ENCODE measurements around the gene P2RY6. TPM values are rescaled to one million over a fixed set of nuclear protein-coding genes. Genes with fewer than 3 reads are reported as not detected.

Gene P2RY6
- total RNA-seq, 3 donors from 2014 or later, result 1.9 to 4.3 (median 2.8) TPM

DNA sequence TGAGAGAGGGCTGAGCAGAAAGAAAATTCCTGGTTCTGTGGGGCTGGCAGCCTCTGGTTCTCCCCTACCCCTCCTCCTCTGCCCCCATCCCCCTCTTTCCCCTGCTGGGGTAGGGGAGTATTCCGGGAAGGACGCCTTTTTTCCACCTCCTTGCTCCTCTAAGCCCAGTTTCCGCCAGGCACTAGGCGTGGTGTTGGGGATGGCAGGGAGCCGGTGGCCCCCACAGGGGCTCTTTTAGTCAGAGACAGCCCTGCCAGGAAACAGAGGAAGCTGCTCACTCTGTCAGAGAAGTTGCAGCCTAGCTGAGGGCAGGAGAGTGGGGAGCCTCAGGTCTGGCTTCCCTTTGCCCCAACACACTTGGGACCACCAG lies 20.4 kb downstream of the P2RY6 start:
- DNase-seq, result no peak
- peaks cover 8% of the 10 kb centered on the region for H3K4me1 ChIP-seq (ENCODE audit: low read depth)
- intact Hi-C loops (cut with DNase I, micrococcal nuclease), result no loop called here
- no peaks in the 10 kb centered on the region for H3K9me3 ChIP-seq
- no peaks in the 10 kb centered on the region for H3K36me3 ChIP-seq (ENCODE audit: low read depth)
- no peak for ATAC-seq
- H3K4me3 ChIP-seq, result no peak overlapping the region
- TF ChIP-seq, protein P1, sequence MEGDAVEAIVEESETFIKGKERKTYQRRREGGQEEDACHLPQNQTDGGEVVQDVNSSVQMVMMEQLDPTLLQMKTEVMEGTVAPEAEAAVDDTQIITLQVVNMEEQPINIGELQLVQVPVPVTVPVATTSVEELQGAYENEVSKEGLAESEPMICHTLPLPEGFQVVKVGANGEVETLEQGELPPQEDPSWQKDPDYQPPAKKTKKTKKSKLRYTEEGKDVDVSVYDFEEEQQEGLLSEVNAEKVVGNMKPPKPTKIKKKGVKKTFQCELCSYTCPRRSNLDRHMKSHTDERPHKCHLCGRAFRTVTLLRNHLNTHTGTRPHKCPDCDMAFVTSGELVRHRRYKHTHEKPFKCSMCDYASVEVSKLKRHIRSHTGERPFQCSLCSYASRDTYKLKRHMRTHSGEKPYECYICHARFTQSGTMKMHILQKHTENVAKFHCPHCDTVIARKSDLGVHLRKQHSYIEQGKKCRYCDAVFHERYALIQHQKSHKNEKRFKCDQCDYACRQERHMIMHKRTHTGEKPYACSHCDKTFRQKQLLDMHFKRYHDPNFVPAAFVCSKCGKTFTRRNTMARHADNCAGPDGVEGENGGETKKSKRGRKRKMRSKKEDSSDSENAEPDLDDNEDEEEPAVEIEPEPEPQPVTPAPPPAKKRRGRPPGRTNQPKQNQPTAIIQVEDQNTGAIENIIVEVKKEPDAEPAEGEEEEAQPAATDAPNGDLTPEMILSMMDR (IDR thresholded peaks at IDR 0.05), result no peak

GRCh38 chr11:73293356-73293936 lies 21.3 kb downstream of the P2RY6 start:
- no peak overlapping the region for H3K4me3 ChIP-seq
- no peaks in the 10 kb centered on the region for H3K9me3 ChIP-seq
- peaks cover 8% of the 10 kb centered on the region for H3K4me1 ChIP-seq (ENCODE audit: low read depth)
- H3K36me3 ChIP-seq (ENCODE audit: low read depth), result no peaks in the 10 kb centered on the region
- DNase-seq (no peak), ATAC-seq (no peak)
- intact Hi-C loops (cut with DNase I, micrococcal nuclease), result no loop called here
- TF ChIP-seq, protein P1 (IDR thresholded peaks at IDR 0.05), result no peak

DNA sequence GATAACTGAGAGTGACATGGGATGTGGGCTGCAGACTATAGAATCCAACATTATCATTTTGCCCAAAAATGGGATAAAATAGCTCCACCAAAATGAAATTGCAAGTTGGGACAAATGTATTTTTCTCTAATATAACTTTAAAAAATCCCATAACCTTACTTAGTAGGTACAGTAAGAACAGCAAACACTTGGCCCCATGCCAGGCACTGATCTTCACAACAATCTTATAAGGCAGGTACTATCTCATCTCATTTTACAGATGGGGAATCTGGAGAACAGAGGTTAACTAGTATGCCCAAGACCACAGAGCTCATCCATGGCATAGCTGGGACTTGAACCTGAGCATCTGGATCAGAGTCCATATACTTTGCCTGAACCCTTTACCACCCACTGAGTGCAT lies 22.5 kb downstream of the P2RY6 start:
- ATAC-seq, result no peak
- H3K4me1 ChIP-seq (ENCODE audit: low read depth), result peaks cover 2% of the 10 kb centered on the region

DNA sequence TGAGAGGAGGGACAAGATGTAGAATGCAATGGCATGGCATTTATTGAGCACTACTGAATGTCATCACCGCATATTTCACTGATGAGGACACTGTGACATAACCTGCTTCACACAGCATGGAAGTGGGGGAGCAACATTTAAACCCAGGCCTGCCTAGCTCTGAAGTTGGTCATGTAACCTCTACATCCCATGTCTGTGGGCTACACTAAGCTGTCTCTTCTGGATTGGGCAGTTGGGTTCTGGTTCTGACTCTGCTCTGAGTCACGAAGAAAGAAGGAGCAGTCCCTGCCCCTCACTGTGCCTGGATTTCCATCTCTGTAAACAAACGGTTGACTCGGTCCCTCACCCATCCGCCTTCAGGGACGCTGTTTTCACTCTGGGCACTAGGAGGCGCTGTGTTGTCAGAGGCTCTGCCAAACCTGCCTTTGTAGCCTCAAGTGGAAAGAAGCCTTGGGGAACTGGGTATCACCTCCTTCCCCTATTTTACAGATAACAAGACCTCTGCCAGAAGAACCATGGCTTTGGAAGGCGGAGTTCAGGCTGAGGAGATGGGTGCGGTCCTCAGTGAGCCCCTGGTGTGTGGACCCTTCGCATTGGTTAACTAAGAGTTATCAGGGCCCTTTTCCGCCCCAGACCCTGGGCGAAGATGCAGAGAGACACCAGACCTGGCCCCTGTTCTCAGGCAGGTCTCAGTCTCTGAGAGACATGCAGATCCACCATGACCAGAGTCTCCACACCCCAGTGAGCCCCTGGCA lies 23.3 kb downstream of the P2RY6 start:
- intact Hi-C loops (cut with DNase I, micrococcal nuclease), result loop anchor here (5.0 kb wide), 1 partner anchor 42 kb away; no protein-coding TSS in a partner anchor
- DNase-seq (peak in 2 of 3 donors; percentile 82), ATAC-seq (peak; percentile 81)
- Histone ChIP-seq H3K36me3 (ENCODE audit: low read depth) (no peaks in the 10 kb centered on the region), H3K9me3 (no peaks in the 10 kb centered on the region), H3K4me1 (ENCODE audit: low read depth) (no peaks in the 10 kb centered on the region), H3K4me3 (no peak overlapping the region)
- TF ChIP-seq, protein P1 (IDR thresholded peaks at IDR 0.05), result peak; percentile 72

More for the DNA sequence above, 22.5 kb downstream of the P2RY6 start:
- Histone ChIP-seq H3K9me3 (no peaks in the 10 kb centered on the region), H3K36me3 (ENCODE audit: low read depth) (no peaks in the 10 kb centered on the region), H3K4me3 (no peak overlapping the region)
- TF ChIP-seq, protein P1 (IDR thresholded peaks at IDR 0.05), result no peak
- intact Hi-C loops (cut with DNase I, micrococcal nuclease), result loop anchor here (5.0 kb wide), 1 partner anchor 43 kb away; no protein-coding TSS in a partner anchor
- DNase-seq, result no peak

- intact Hi-C loops (cut with DNase I, micrococcal nuclease), result loop anchor here (5.0 kb wide), 1 partner anchor 41 kb away; no protein-coding TSS in a partner anchor
- Histone ChIP-seq H3K36me3 (ENCODE audit: low read depth) (no peaks in the 10 kb centered on the region), H3K9me3 (no peaks in the 10 kb centered on the region), H3K4me3 (no peak overlapping the region), H3K4me1 (ENCODE audit: low read depth) (no peaks in the 10 kb centered on the region)
- TF ChIP-seq, protein P1 (IDR thresholded peaks at IDR 0.05), result no peak
- ATAC-seq, result no peak
- DNase-seq, result no peak
Measured at GRCh38 chr11:73295996-73296318, 23.8 kb downstream of the P2RY6 start.

Measured in mucosa of descending colon (tissue), 3 donors.